HEK293T (cell line): ENCODE results near the gene MED12L.

Source experiments
- CTCF ChIA-PET: fragments of 350-600 bp; formaldehyde crosslinking; extraction: SDS; loops from one replicate; lab custom pipeline; 2021; ENCODE audit warnings: antibody characterized with exemption, inconsistent platforms; lab: Yijun Ruan, JAX
- POLR2A ChIA-PET: fragments of 350-600 bp; formaldehyde crosslinking; extraction: SDS; loops from one replicate; lab custom pipeline; 2020; ENCODE audit warnings: antibody characterized with exemption, inconsistent platforms; lab: Yijun Ruan, JAX
- DNase-seq: peaks from one replicate; pipeline ENCODE4 v3.0.0; 2012; ENCODE audit warnings: mixed read lengths; ENCODE audit errors: extremely low spot score
- ARNT ChIP-seq: fragments of 450-650 bp; IDR thresholded peaks from 2 replicates; pipeline ENCODE4 v1.6.1; 2017; ENCODE audit warnings: mild to moderate bottlenecking
- BHLHE40 ChIP-seq: fragments of 450-650 bp; IDR thresholded peaks from 2 replicates; pipeline ENCODE4 v1.6.1; 2016; ENCODE audit warnings: mild to moderate bottlenecking, moderate library complexity, borderline replicate concordance
- CTBP1 ChIP-seq: fragments of 450-650 bp; IDR thresholded peaks from 2 replicates; pipeline ENCODE4 v1.6.1; 2016; ENCODE audit warnings: borderline replicate concordance
- ELF4 ChIP-seq: fragments of 450-650 bp; IDR thresholded peaks from 2 replicates; pipeline ENCODE4 v1.6.1; 2017; ENCODE audit warnings: antibody characterized with exemption
- FOXA1 ChIP-seq: fragments of 450-650 bp; IDR thresholded peaks from 2 replicates; pipeline ENCODE4 v1.6.1; 2016; ENCODE audit warnings: mild to moderate bottlenecking
- FOXK2 ChIP-seq: fragments of 450-650 bp; IDR thresholded peaks from 2 replicates; pipeline ENCODE4 v1.6.1; 2016; ENCODE audit warnings: mild to moderate bottlenecking
- FOXM1 ChIP-seq: fragments of 450-650 bp; IDR thresholded peaks from 2 replicates; pipeline ENCODE4 v1.6.1; 2017; ENCODE audit warnings: mild to moderate bottlenecking, borderline replicate concordance
- HDGF ChIP-seq: fragments of 450-650 bp; IDR thresholded peaks from 2 replicates; pipeline ENCODE4 v1.6.1; 2017; ENCODE audit warnings: antibody characterized with exemption, borderline replicate concordance
- L3MBTL2 ChIP-seq: fragments of 450-650 bp; conservative IDR thresholded peaks from 2 replicates; pipeline ENCODE4 v1.6.1; 2016; ENCODE audit warnings: mild to moderate bottlenecking
- LEF1 ChIP-seq: fragments of 450-650 bp; IDR thresholded peaks from 2 replicates; pipeline ENCODE4 v1.6.1; 2017; ENCODE audit warnings: mild to moderate bottlenecking, borderline replicate concordance
- NFRKB ChIP-seq: fragments of 450-650 bp; IDR thresholded peaks from 2 replicates; pipeline ENCODE4 v1.6.1; 2016; ENCODE audit warnings: mild to moderate bottlenecking, moderate library complexity
- PKNOX1 ChIP-seq: fragments of 450-650 bp; IDR thresholded peaks from 2 replicates; pipeline ENCODE4 v1.6.1; 2016
- SP1 ChIP-seq: fragments of 450-650 bp; IDR thresholded peaks from 2 replicates; pipeline ENCODE4 v1.6.1; 2017
- SUZ12 ChIP-seq: fragments of 450-650 bp; IDR thresholded peaks from 2 replicates; pipeline ENCODE4 v1.6.1; 2016; ENCODE audit warnings: mild to moderate bottlenecking
- TARDBP ChIP-seq: fragments of 450-650 bp; IDR thresholded peaks from 2 replicates; pipeline ENCODE4 v1.6.1; 2016
- ZNF384 ChIP-seq: fragments of 450-650 bp; IDR thresholded peaks from 2 replicates; pipeline ENCODE4 v1.6.1; 2016

Gene MED12L

GRCh38 chr3:151276687-151277042 lies 191.2 kb downstream of the MED12L start:
- CTCF ChIA-PET, result no interaction called here
- TF ChIP-seq L3MBTL2 (no peak), FOXM1 (no peak), ARNT (no peak), FOXK2 (no peak), HDGF (no peak), SUZ12 (no peak), ZNF384 (no peak), NFRKB (no peak), SP1 (no peak), ELF4 (no peak), FOXA1 (no peak), TARDBP (no peak), CTBP1 (no peak), PKNOX1 (no peak), BHLHE40 (no peak), LEF1 (no peak)
- no peak for DNase-seq

GRCh38 chr3:151278230-151278629 lies 192.8 kb downstream of the MED12L start, which contains the start of gene P2RY14:
TSS of gene P2RY14 (minus strand) at chr3:151278542. CDS start at chr3:151214316, 64,226 bp downstream.
- ChIA-PET POLR2A (no interaction called here), CTCF (interaction anchor here (1.1 kb wide), 1 partner anchor 50 kb away, joined by 3 read pairs; no protein-coding TSS in a partner anchor)
- TF ChIP-seq CTBP1, result no peak
- TF ChIP-seq ELF4, result no peak
- TF ChIP-seq FOXA1, result no peak
- no peak for TF ChIP-seq PKNOX1
- TF ChIP-seq TARDBP, result no peak
- TF ChIP-seq SP1, result no peak
- TF ChIP-seq ARNT, result no peak
- no peak for TF ChIP-seq ZNF384
- TF ChIP-seq HDGF, result no peak
- no peak for DNase-seq

More at GRCh38 chr3:151276687-151277042, 191.2 kb downstream of the MED12L start:
- POLR2A ChIA-PET, result no interaction called here

- TF ChIP-seq TARDBP (no peak), SP1 (no peak), BHLHE40 (no peak), FOXK2 (no peak), PKNOX1 (no peak), FOXA1 (no peak), LEF1 (no peak), CTBP1 (no peak), ARNT (no peak), L3MBTL2 (no peak), HDGF (no peak), SUZ12 (no peak), ZNF384 (no peak), ELF4 (no peak), FOXM1 (no peak), NFRKB (no peak)
- POLR2A ChIA-PET, result no interaction called here
- no peak for DNase-seq
- CTCF ChIA-PET, result interaction anchor here (0.6 kb wide), 1 partner anchor 53 kb away, joined by 4 read pairs; no protein-coding TSS in a partner anchor
Measured at GRCh38 chr3:151281671-151282324, 196.3 kb downstream of the MED12L start.

GRCh38 chr3:151282921-151283320 lies 197.5 kb downstream of the MED12L start:
- CTCF ChIA-PET, result interaction anchor here (0.6 kb wide), 1 partner anchor 55 kb away, joined by 4 read pairs; no protein-coding TSS in a partner anchor

GRCh38 chr3:151283387-151283786 lies 197.9 kb downstream of the MED12L start:
- no peak for DNase-seq
- CTCF ChIA-PET, result no interaction called here
- POLR2A ChIA-PET, result no interaction called here
- TF ChIP-seq NFRKB, result no peak
- TF ChIP-seq FOXM1, result no peak
- no peak for TF ChIP-seq ARNT
- no peak for TF ChIP-seq HDGF
- no peak for TF ChIP-seq FOXA1
- TF ChIP-seq SUZ12, result no peak
- TF ChIP-seq SP1, result no peak

More at GRCh38 chr3:151282921-151283320, 197.5 kb downstream of the MED12L start:
- TF ChIP-seq SUZ12, result no peak
- no peak for TF ChIP-seq TARDBP
- TF ChIP-seq LEF1, result no peak
- TF ChIP-seq SP1, result no peak
- TF ChIP-seq BHLHE40, result no peak
- no peak for TF ChIP-seq NFRKB
- TF ChIP-seq PKNOX1, result peak; percentile 40; the same call in 1 of the 2 replicates
- no peak for TF ChIP-seq HDGF
- peak; percentile 72 for TF ChIP-seq ZNF384
- POLR2A ChIA-PET, result no interaction called here
- DNase-seq, result peak; percentile 57
